ENCODE measurements around the gene GPS2.

Gene GPS2

GRCh38 chr17:7285679-7286078 lies 29.5 kb downstream of the GPS2 start:
- Histone ChIP-seq H3K9ac (ENCODE audit: low read length) (no peak overlapping the region), H3K9me3 (ENCODE audit: insufficient read depth, low read depth, low read length) (no peaks in the 10 kb centered on the region), H2BK5ac (ENCODE audit: low read depth, low read length, poor library complexity) (no peak overlapping the region), H3K18ac (ENCODE audit: low read length) (no peak overlapping the region), H3K4me3 (ENCODE audit: low read depth, low read length) (no peak overlapping the region), H4K8ac (ENCODE audit: low read depth, low read length) (no peak overlapping the region), H3K4me2 (ENCODE audit: low read length) (no peak overlapping the region), H2AFZ (ENCODE audit: insufficient read depth, low read length, poor library complexity) (no peak overlapping the region), H3K4ac (ENCODE audit: low read depth, low read length) (no peak overlapping the region), H2BK120ac (ENCODE audit: insufficient read depth, low read length, poor library complexity) (no peak overlapping the region), H3K27ac (ENCODE audit: low read depth, low read length) (no peak overlapping the region), H4K12ac (ENCODE audit: low read depth, low read length) (no peak overlapping the region), H3K23ac (ENCODE audit: low read length) (no peak overlapping the region), H3K79me1 (ENCODE audit: low read length) (no peaks in the 10 kb centered on the region), H4K91ac (ENCODE audit: low read depth, low read length) (no peak overlapping the region), H3K14ac (ENCODE audit: low read length) (no peak overlapping the region), H2BK12ac (ENCODE audit: low read length) (no peak overlapping the region), H3K79me2 (ENCODE audit: control insufficient read depth, insufficient read depth, low read length, poor library complexity) (no peaks in the 10 kb centered on the region), H3K27me3 (ENCODE audit: insufficient read depth, low read length) (peaks cover 8% of the 10 kb centered on the region), H2AK5ac (ENCODE audit: low read length) (no peak overlapping the region), H3K4me1 (ENCODE audit: control insufficient read depth in 1 of 2, insufficient read depth in 2 of 2, low read length in 2 of 2) (peaks cover 14 to 16% of the 10 kb centered on the region in 2 experiments), H3K36me3 (ENCODE audit: control insufficient read depth in 1 of 2, insufficient read depth in 2 of 2, low read length in 2 of 2) (no peaks in the 10 kb centered on the region)
- no CpG with 5 or more reads among the region's 12 CpGs for WGBS (ENCODE audit: extremely low coverage, insufficient coverage, insufficient read length)
- DNase-seq: no peak

- H2BK5ac ChIP-seq (ENCODE audit: low read depth, low read length, poor library complexity): no peak overlapping the region
- H3K9ac ChIP-seq (ENCODE audit: low read length): no peak overlapping the region
- no peak overlapping the region for H3K14ac ChIP-seq (ENCODE audit: low read length)
- no peak overlapping the region for H4K12ac ChIP-seq (ENCODE audit: low read depth, low read length)
- WGBS (ENCODE audit: extremely low coverage, insufficient coverage, insufficient read length): no CpG with 5 or more reads among the region's 16 CpGs
- no peak for DNase-seq
- H3K27me3 ChIP-seq (ENCODE audit: insufficient read depth, low read length): peaks cover 8% of the 10 kb centered on the region
- H3K79me2 ChIP-seq (ENCODE audit: control insufficient read depth, insufficient read depth, low read length, poor library complexity): no peaks in the 10 kb centered on the region
- no peak overlapping the region for H3K27ac ChIP-seq (ENCODE audit: low read depth, low read length)
- no peak overlapping the region for H3K4me3 ChIP-seq (ENCODE audit: low read depth, low read length)
- H3K4me1 ChIP-seq (ENCODE audit: control insufficient read depth in 1 of 2, insufficient read depth in 2 of 2, low read length in 2 of 2): peaks cover 16% of the 10 kb centered on the region in 2 experiments
- H2BK12ac ChIP-seq (ENCODE audit: low read length): no peak overlapping the region
- no peak overlapping the region for H3K4me2 ChIP-seq (ENCODE audit: low read length)
- H4K91ac ChIP-seq (ENCODE audit: low read depth, low read length): no peak overlapping the region
- H2BK120ac ChIP-seq (ENCODE audit: insufficient read depth, low read length, poor library complexity): no peak overlapping the region
- no peaks in the 10 kb centered on the region for H3K9me3 ChIP-seq (ENCODE audit: insufficient read depth, low read depth, low read length)
- no peak overlapping the region for H3K23ac ChIP-seq (ENCODE audit: low read length)
- H4K8ac ChIP-seq (ENCODE audit: low read depth, low read length): no peak overlapping the region
- H3K18ac ChIP-seq (ENCODE audit: low read length): no peak overlapping the region
- no peak overlapping the region for H2AK5ac ChIP-seq (ENCODE audit: low read length)
- H2AFZ ChIP-seq (ENCODE audit: insufficient read depth, low read length, poor library complexity): no peak overlapping the region
- no peaks in the 10 kb centered on the region for H3K36me3 ChIP-seq (ENCODE audit: control insufficient read depth in 1 of 2, insufficient read depth in 2 of 2, low read length in 2 of 2)
- no peaks in the 10 kb centered on the region for H3K79me1 ChIP-seq (ENCODE audit: low read length)
- no peak overlapping the region for H3K4ac ChIP-seq (ENCODE audit: low read depth, low read length)
Measured at GRCh38 chr17:7284911-7285310, 30.2 kb downstream of the GPS2 start.

- Histone ChIP-seq H3K36me3 (ENCODE audit: control insufficient read depth in 1 of 2, insufficient read depth in 2 of 2, low read length in 2 of 2) (no peaks in the 10 kb centered on the region), H2AK5ac (ENCODE audit: low read length) (no peak overlapping the region), H2AFZ (ENCODE audit: insufficient read depth, low read length, poor library complexity) (no peak overlapping the region), H3K79me1 (ENCODE audit: low read length) (no peaks in the 10 kb centered on the region), H3K79me2 (ENCODE audit: control insufficient read depth, insufficient read depth, low read length, poor library complexity) (no peaks in the 10 kb centered on the region), H4K91ac (ENCODE audit: low read depth, low read length) (no peak overlapping the region), H3K4ac (ENCODE audit: low read depth, low read length) (no peak overlapping the region), H2BK12ac (ENCODE audit: low read length) (no peak overlapping the region), H4K12ac (ENCODE audit: low read depth, low read length) (no peak overlapping the region), H3K4me1 (ENCODE audit: control insufficient read depth in 1 of 2, insufficient read depth in 2 of 2, low read length in 2 of 2) (peaks cover 16% of the 10 kb centered on the region in 2 experiments), H2BK5ac (ENCODE audit: low read depth, low read length, poor library complexity) (no peak overlapping the region), H3K4me2 (ENCODE audit: low read length) (no peak overlapping the region), H4K8ac (ENCODE audit: low read depth, low read length) (no peak overlapping the region), H3K14ac (ENCODE audit: low read length) (no peak overlapping the region), H3K23ac (ENCODE audit: low read length) (no peak overlapping the region), H3K18ac (ENCODE audit: low read length) (no peak overlapping the region), H3K27ac (ENCODE audit: low read depth, low read length) (no peak overlapping the region), H2BK120ac (ENCODE audit: insufficient read depth, low read length, poor library complexity) (no peak overlapping the region), H3K27me3 (ENCODE audit: insufficient read depth, low read length) (peaks cover 8% of the 10 kb centered on the region), H3K9ac (ENCODE audit: low read length) (no peak overlapping the region), H3K9me3 (ENCODE audit: insufficient read depth, low read depth, low read length) (no peaks in the 10 kb centered on the region), H3K4me3 (ENCODE audit: low read depth, low read length) (no peak overlapping the region)
- no peak for DNase-seq
- WGBS (ENCODE audit: extremely low coverage, insufficient coverage, insufficient read length): no CpG with 5 or more reads among the region's 18 CpGs
Measured at GRCh38 chr17:7283471-7284216, 31.5 kb downstream of the GPS2 start.

- no peak overlapping the region for H3K4ac ChIP-seq (ENCODE audit: low read depth, low read length)
- H3K18ac ChIP-seq (ENCODE audit: low read length): no peak overlapping the region
- no peak overlapping the region for H4K91ac ChIP-seq (ENCODE audit: low read depth, low read length)
- DNase-seq: no peak
- no peaks in the 10 kb centered on the region for H3K9me3 ChIP-seq (ENCODE audit: insufficient read depth, low read depth, low read length)
- peaks cover 16% of the 10 kb centered on the region in 2 experiments for H3K4me1 ChIP-seq (ENCODE audit: control insufficient read depth in 1 of 2, insufficient read depth in 2 of 2, low read length in 2 of 2)
- H3K27me3 ChIP-seq (ENCODE audit: insufficient read depth, low read length): peaks cover 6% of the 10 kb centered on the region
- H3K14ac ChIP-seq (ENCODE audit: low read length): no peak overlapping the region
- no peak overlapping the region for H3K9ac ChIP-seq (ENCODE audit: low read length)
- H4K8ac ChIP-seq (ENCODE audit: low read depth, low read length): no peak overlapping the region
- H4K12ac ChIP-seq (ENCODE audit: low read depth, low read length): no peak overlapping the region
- WGBS (ENCODE audit: extremely low coverage, insufficient coverage, insufficient read length): no CpG with 5 or more reads among the region's 6 CpGs
- H3K23ac ChIP-seq (ENCODE audit: low read length): no peak overlapping the region
- no peaks in the 10 kb centered on the region for H3K36me3 ChIP-seq (ENCODE audit: control insufficient read depth in 1 of 2, insufficient read depth in 2 of 2, low read length in 2 of 2)
- H2AK5ac ChIP-seq (ENCODE audit: low read length): no peak overlapping the region
- H3K27ac ChIP-seq (ENCODE audit: low read depth, low read length): no peak overlapping the region
- no peaks in the 10 kb centered on the region for H3K79me2 ChIP-seq (ENCODE audit: control insufficient read depth, insufficient read depth, low read length, poor library complexity)
- no peak overlapping the region for H2BK5ac ChIP-seq (ENCODE audit: low read depth, low read length, poor library complexity)
- H2BK12ac ChIP-seq (ENCODE audit: low read length): no peak overlapping the region
- no peak overlapping the region for H3K4me3 ChIP-seq (ENCODE audit: low read depth, low read length)
- no peak overlapping the region for H2BK120ac ChIP-seq (ENCODE audit: insufficient read depth, low read length, poor library complexity)
- H3K79me1 ChIP-seq (ENCODE audit: low read length): no peaks in the 10 kb centered on the region
- H2AFZ ChIP-seq (ENCODE audit: insufficient read depth, low read length, poor library complexity): no peak overlapping the region
- H3K4me2 ChIP-seq (ENCODE audit: low read length): no peak overlapping the region
Measured at GRCh38 chr17:7282752-7283321, 32.3 kb downstream of the GPS2 start.

All from trophoblast cell (in vitro differentiated cells and primary cell).